GM21576 (cell line): ENCODE results near the gene BCKDK.
A peak's percentile ranks its signal among the peaks of the same experiment; 100 is the strongest.

ENCODE experiments used
- ATAC-seq: cut with Tn5 transposase; IDR thresholded peaks from one replicate; pipeline ENCODE4 v1.9.1; 2021; ENCODE audit warnings: mild to moderate bottlenecking, moderate library complexity; ENCODE audit not compliant: unreplicated experiment

BCKDK gene

GRCh38 chr16:31108035-31108793 lies at the start of gene BCKDK:
Gene BCKDK (plus strand): TSS chr16:31108386. CDS start chr16:31109224, 838 bp downstream.
- ATAC-seq, result peak; percentile 82

- no peak for ATAC-seq
Observed at GRCh38 chr16:31061126-31061812, 46.9 kb upstream of the BCKDK start.

- no peak for ATAC-seq
Observed at GRCh38 chr16:31061813-31062440, 46.3 kb upstream of the BCKDK start.

DNA sequence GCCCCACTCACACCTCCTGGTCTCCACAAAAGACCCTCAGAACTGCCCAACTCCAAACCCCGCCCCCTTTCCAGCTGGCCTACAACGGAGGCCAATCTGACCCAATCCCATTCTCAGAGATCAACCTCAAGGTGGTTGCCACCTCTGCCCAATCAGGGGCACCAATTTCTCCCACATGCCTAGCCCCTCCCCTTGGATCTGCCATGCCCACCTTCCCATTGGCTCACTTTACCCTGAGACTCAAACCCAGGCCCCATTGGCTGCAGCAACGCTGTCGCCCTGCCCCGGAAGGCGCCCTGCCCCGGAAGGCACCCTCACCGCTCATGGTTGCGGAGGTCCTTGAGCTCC lies 44.7 kb upstream of the BCKDK start:
- no peak for ATAC-seq

DNA sequence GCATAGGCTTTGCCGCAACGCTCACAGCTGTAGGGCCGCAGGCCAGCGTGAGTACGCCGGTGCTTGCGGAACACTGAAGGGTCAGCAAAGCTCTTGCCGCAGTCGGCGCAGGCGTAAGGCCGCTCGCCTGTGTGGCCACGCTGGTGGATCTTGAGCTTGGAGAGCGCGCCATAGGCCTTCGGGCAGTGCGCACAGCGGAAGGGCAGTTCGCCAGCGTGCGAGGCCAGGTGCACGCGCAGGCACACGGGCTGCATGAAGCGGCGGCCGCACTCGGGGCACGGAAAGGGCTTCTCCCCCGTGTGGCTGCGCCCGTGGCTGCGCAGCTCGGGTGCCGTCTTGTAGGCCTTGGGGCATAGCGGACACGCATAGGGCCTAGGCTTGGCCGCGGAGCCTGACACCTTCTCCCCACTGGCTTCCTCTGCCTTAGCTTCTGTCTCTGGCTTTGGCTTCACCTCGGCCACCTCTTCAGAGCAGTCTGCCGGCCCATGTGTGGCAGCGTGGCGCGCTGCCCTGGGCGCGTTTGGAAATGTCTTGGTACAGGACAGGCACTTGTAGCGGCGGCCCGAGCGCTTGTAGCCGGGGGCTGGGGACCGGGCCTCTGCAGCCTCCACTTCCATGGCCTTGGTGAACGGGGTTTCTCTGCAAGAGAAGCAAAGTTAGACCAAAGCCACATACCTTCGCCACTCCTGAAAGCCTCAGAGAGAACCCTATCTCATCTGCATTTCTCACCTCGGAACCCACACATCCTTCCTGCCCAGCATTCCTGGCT lies 44.2 kb upstream of the BCKDK start:
- ATAC-seq, result no peak

GRCh38 chr16:31064882-31065461 lies 43.2 kb upstream of the BCKDK start:
- no peak for ATAC-seq

GRCh38 chr16:31067342-31067741 lies 40.8 kb upstream of the BCKDK start:
- ATAC-seq, result no peak

DNA sequence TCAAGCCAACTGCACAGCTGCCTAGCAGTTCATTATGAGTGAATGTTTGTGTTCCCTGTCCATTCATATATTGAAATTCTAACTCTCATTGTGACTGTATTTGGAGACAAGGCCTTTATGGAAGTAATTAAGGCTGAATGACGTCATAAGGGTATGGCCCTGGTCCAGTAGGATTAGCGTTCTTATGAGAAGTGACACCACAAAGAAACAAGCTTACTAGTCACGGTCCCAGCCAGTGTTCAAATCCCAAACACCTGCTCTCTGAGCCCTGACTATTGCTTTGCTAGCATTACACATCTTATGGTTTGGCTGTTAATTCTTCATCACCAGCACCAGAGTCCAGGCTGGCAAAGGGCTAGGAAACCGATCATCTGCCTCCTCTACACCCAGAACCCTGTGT lies 36.3 kb upstream of the BCKDK start:
- ATAC-seq, result no peak

DNA sequence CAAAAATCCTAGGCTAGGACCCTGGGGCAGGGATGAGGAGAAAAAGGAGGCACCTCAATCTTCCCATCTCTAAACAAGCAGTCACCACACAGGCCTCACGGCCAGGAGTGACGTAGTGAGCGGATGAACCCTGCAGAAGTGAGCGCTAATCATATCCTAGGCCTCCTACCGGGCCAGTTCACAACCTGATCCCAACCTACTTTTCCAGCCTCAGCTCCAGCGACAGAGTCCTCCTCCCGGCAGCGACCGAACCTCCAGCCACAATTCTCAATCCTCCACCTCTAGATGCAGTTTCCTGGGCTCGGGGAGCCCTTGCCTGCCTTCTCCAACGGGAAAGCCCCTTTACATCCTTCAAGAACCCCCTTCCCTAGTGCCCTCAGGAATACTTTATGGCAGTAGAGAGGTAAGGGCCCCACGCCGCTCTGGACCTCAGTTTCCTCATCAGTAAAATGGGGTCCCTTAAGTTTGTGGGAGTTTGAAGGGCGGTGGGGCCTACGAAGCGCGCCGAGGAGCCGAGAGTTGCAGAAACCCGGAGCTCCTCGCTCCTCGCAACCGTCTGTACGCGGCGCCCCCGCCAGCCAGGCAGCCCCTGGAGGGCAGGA lies 35.5 kb upstream of the BCKDK start:
- ATAC-seq, result peak; percentile 3

- ATAC-seq, result peak; percentile 43
Observed at GRCh38 chr16:31073142-31073969, 34.8 kb upstream of the BCKDK start.

DNA sequence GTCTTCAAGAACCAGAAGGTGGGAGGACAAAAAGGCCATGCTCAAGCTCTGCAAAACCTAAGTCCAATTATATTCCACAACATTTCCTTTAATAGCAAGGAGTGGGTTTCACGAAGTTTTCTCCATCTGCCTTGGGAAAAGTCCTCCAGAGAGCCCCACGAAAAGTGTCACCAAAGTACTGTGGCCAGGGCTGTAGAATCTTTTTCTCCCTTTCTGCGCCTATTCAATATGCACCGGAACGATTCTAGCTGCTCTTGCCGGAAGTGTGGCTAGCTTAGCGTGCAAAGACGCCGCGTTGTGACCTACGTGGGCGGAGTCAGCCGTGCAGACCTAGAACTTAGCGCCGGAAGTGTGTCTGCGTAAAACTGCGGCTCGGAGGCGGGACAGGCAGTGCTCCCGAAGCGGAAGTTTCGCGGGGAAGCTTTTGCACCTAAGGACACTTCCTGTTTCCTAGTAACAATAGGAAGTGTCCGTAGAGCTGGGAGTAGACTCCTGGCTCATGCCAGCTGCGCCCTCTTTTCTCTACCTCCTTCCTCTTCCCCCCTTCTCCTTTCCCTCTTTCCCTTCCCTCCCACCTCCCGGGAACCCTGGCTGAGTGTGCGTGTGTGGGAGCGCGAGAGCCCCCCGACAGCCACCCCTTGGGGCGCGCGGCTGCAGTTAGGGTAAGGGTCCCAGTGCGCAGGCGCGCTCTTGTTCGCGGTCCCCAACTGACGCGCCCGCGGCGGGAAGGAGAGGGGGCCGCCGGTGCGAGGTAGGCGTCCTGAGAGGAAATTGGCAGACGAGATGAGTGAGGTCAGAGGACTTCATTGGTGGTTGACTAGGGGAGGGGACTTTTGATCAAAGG lies 34.0 kb upstream of the BCKDK start, which contains the start of the genes ZNF646 and ZNF668:
Gene ZNF646 (plus strand): TSS at position 453 of the 844 bp plus-strand sequence. CDS start 1,903 bp downstream, outside the sequence.
Gene ZNF668 (minus strand): TSS at position 271 of the 844 bp plus-strand sequence. CDS start 9,781 bp downstream, outside the sequence.
- ATAC-seq, result peak; percentile 53

GRCh38 chr16:31074814-31075183 lies 33.4 kb upstream of the BCKDK start:
- no peak for ATAC-seq

DNA sequence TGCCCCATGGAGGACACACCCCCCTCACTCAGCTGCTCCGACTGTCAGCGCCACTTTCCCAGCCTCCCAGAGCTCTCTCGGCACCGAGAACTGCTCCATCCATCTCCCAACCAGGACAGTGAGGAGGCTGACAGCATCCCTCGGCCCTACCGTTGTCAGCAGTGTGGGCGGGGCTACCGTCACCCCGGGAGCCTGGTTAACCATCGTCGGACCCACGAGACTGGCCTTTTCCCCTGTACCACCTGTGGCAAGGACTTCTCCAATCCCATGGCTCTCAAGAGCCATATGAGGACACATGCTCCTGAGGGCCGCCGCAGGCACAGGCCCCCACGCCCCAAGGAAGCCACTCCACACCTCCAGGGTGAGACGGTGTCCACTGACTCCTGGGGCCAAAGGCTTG lies 31.9 kb upstream of the BCKDK start:
- ATAC-seq, result no peak

DNA sequence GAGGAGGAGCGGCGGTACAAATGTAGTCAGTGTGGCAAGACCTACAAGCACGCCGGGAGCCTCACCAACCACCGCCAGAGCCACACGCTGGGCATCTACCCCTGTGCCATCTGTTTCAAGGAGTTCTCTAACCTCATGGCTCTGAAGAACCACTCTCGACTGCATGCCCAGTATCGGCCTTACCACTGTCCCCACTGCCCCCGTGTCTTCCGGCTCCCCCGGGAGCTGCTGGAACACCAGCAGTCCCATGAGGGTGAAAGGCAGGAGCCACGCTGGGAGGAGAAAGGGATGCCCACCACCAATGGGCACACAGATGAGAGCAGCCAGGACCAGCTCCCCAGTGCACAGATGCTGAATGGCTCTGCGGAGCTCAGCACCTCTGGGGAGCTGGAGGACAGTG lies 31.2 kb upstream of the BCKDK start:
- ATAC-seq, result no peak

- no peak for ATAC-seq
Observed at GRCh38 chr16:31077592-31078396, 30.4 kb upstream of the BCKDK start.

DNA sequence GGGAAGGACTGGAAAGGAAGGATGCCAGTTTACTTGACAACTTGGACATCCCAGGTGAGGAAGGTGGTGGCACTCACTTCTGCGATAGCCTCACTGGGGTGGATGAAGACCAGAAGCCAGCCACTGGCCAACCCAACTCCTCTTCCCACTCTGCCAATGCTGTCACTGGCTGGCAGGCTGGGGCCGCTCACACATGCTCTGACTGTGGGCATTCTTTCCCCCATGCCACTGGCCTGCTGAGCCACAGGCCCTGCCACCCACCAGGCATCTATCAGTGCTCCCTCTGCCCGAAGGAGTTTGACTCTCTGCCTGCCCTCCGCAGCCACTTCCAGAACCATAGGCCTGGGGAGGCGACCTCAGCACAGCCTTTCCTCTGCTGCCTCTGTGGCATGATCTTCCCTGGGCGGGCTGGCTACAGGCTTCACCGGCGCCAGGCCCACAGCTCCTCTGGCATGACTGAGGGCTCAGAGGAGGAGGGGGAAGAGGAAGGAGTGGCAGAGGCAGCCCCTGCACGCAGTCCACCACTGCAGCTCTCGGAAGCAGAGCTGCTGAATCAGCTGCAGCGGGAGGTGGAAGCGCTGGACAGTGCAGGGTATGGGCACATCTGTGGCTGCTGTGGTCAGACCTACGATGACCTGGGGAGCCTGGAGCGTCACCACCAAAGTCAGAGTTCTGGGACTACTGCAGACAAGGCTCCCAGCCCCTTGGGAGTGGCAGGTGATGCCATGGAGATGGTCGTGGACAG lies 29.4 kb upstream of the BCKDK start:
- ATAC-seq, result no peak

DNA sequence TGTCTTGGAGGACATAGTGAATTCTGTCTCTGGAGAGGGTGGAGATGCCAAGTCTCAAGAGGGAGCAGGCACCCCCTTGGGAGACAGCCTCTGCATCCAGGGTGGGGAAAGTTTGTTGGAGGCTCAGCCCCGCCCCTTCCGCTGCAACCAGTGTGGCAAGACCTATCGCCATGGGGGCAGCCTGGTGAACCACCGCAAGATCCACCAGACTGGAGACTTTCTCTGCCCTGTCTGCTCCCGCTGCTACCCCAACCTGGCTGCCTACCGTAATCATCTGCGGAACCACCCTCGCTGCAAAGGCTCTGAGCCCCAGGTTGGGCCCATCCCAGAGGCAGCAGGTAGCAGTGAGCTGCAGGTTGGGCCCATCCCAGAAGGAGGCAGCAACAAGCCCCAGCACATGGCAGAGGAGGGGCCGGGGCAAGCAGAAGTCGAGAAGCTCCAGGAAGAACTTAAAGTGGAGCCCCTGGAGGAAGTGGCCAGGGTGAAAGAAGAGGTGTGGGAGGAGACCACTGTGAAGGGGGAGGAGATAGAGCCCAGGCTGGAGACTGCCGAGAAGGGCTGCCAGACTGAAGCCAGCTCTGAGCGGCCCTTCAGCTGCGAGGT lies 28.7 kb upstream of the BCKDK start:
- no peak for ATAC-seq
